Measurements from ENCODE around the gene SNORC. TPM values are rescaled to one million over a fixed set of nuclear protein-coding genes. Genes with fewer than 3 reads are reported as not detected.
A peak's percentile ranks its signal among the peaks of the same experiment; 100 is the strongest.

SNORC gene
- total RNA-seq, 1 donor from 2014 or later = 5.0 TPM

GRCh38 chr2:232873292-232873908, 3.3 kb downstream of the SNORC start:
- H3K4me3 ChIP-seq (ENCODE audit: low read depth, low read length) = no peak overlapping the region
- no peak for DNase-seq (ENCODE audit: low read depth)
- TF ChIP-seq CTCF (conservative IDR thresholded peaks at IDR 0.05; ENCODE audit: low read depth, low read length) = no peak

- TF ChIP-seq CTCF (conservative IDR thresholded peaks at IDR 0.05; ENCODE audit: low read depth, low read length) = no peak
- H3K4me3 ChIP-seq (ENCODE audit: low read depth, low read length) = no peak overlapping the region
- no peak for DNase-seq (ENCODE audit: low read depth)
Observed at GRCh38 chr2:232873909-232874641, 4.0 kb downstream of the SNORC start.

GRCh38 chr2:232874677-232875223, 4.7 kb downstream of the SNORC start:
- no peak for DNase-seq (ENCODE audit: low read depth)
- TF ChIP-seq CTCF (conservative IDR thresholded peaks at IDR 0.05; ENCODE audit: low read depth, low read length) = no peak

GRCh38 chr2:232875256-232876121, 5.4 kb downstream of the SNORC start:
- no peak for DNase-seq (ENCODE audit: low read depth)
- H3K4me3 ChIP-seq (ENCODE audit: low read depth, low read length) = peak overlapping the region; percentile 56
- TF ChIP-seq CTCF (conservative IDR thresholded peaks at IDR 0.05; ENCODE audit: low read depth, low read length) = peak; percentile 12

More at GRCh38 chr2:232874677-232875223, 4.7 kb downstream of the SNORC start:
- no peak overlapping the region for H3K4me3 ChIP-seq (ENCODE audit: low read depth, low read length)

GRCh38 chr2:232876161-232876977, 6.3 kb downstream of the SNORC start:
- DNase-seq (ENCODE audit: low read depth) = no peak
- peak; percentile 34 for TF ChIP-seq CTCF (conservative IDR thresholded peaks at IDR 0.05; ENCODE audit: low read depth, low read length)
- H3K4me3 ChIP-seq (ENCODE audit: low read depth, low read length) = peak overlapping the region; percentile 56

- peak overlapping the region; percentile 56 for H3K4me3 ChIP-seq (ENCODE audit: low read depth, low read length)
- no peak for DNase-seq (ENCODE audit: low read depth)
- TF ChIP-seq CTCF (conservative IDR thresholded peaks at IDR 0.05; ENCODE audit: low read depth, low read length) = no peak
Observed at GRCh38 chr2:232876978-232877441, 6.9 kb downstream of the SNORC start.
